HPDE6-E6E7 (cell line): ENCODE results near the gene COPB2.
"Not testable (repeated sequence)": the region's sequence is repeated elsewhere in the genome, so short reads cannot be mapped to it uniquely, and the experiment has no call there.

Experiments used
- DNase-seq: peaks from one replicate; pipeline ENCODE4 v3.0.0; 2011; ENCODE audit warnings: missing footprints; ENCODE audit errors: extremely low spot score

COPB2 gene

GRCh38 chr3:139378587-139379241, 10.7 kb downstream of the COPB2 start:
- no peak for DNase-seq

- DNase-seq = no peak
These were observed 12.1 kb downstream of the COPB2 start for GRCh38 chr3:139377378-139377777.

- no peak for DNase-seq
These were observed 15.3 kb downstream of the COPB2 start for GRCh38 chr3:139374099-139374498.

DNA sequence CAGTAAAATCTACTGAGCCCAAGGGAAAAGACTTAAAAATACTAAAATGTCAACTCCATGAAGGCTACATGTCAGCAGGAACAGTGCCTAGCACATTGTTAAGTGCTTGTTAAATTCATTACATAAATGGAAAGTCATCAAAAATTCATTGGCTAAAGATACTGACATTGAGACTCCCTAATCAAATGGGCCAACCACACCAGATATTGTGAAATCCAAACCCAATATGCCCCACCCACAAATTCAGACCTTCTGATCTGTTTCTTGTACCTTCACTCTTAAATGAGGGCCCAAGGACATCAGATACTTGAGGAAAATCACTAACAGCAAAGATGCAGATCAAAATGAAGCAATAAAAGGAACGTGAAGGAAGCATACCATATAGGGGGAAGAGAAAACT, 24.9 kb downstream of the COPB2 start:
- no peak for DNase-seq

- DNase-seq = no peak
These were observed 28.2 kb downstream of the COPB2 start for GRCh38 chr3:139361276-139361675.

GRCh38 chr3:139358841-139359562, 30.4 kb downstream of the COPB2 start:
- DNase-seq = no peak

DNA sequence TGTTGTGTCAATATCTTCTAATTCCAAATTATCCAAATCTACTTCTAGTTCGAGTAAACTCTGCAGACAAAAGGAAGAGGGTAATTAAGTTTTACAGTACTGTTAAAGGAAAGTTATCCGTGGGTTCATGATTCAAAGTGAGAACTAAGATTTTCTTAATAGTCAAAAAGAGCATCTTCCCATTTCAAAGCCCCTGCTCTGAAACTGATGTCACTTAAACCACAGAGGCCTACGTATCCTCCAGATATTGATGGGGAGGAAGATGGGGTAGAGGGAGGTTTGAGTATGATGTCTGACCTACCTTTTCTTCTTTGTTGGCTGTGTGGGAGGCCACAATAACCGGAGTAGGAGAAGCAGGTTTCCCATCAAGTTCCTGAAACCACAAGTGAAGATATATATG, 31.5 kb downstream of the COPB2 start:
- no peak for DNase-seq

DNA sequence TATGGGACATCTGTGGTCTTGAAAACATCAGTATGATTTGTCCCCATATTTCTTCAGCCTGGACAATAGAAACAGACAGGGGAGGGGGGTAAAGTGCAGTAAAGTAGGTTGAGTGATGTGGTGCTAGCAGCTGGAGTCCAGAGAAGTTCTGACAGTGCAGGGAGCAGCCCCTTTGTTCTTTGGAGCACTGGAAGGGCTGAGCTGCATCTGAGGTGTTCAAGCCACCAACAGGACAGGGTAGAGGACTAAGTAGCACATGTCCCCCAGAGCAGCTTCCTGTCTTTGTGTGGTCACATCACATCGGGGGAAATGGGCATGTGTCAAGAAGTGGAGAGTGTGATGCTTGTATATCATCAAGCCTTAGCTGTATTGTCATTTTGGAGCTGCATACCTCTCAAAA, 33.6 kb downstream of the COPB2 start:
- no peak for DNase-seq

- DNase-seq = no peak
These were observed 34.0 kb downstream of the COPB2 start for GRCh38 chr3:139355476-139355875.

DNA sequence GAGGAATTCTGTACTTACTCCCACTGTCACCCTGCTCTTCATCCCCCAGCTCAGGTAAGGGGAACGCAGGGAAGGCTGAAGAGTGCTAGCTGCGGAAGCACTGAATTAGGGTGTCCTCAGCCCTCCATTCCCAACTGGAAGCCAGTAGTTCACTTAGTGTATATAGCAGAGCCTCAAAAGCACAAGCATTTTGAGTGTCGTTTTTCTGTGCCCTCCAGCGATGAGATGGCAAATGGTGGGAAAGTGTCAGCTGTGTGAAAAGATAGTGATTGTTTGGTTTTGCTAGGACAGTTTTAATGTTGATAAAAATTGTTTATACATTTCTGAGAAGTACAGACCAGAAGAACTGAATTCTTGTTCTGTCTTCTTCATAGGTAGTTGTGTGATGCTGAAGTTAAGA, 34.8 kb downstream of the COPB2 start:
- DNase-seq = no peak

GRCh38 chr3:139353920-139354556, 35.4 kb downstream of the COPB2 start:
- DNase-seq = peak; percentile 55

- no peak for DNase-seq
These were observed 42.7 kb downstream of the COPB2 start for GRCh38 chr3:139346771-139347170.

GRCh38 chr3:139343895-139344856, 45.3 kb downstream of the COPB2 start, which contains the start of gene MRPS22:
Gene MRPS22 (plus strand): TSS chr3:139344020. CDS start chr3:139344027, 7 bp downstream.
- DNase-seq = peak; percentile 84

- DNase-seq = no peak
These were observed 47.4 kb downstream of the COPB2 start for GRCh38 chr3:139342054-139342453.

- no peak for DNase-seq
These were observed 48.7 kb downstream of the COPB2 start for GRCh38 chr3:139340784-139341183.

GRCh38 chr3:139339219-139339906, 50.1 kb downstream of the COPB2 start:
- no peak for DNase-seq

- DNase-seq = no peak
These were observed 51.0 kb downstream of the COPB2 start for GRCh38 chr3:139338405-139338804.

DNA sequence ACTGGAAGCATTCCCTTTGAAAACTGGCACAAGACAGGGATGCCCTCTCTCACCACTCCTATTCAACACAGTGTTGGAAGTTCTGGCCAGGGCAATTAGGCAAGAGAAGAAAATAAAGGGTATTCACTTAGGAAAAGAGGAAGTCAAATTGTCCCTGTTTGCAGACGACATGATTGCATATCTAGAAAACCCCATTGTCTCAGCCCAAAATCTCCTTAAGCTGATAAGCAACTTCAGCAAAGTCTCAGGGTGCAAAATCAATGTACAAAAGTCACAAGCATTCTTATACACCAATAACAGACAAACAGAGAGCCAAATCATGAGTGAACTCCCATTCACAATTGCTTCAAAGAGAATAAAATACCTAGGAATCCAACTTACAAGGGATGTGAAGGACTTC, 54.8 kb downstream of the COPB2 start:
- not testable (repeated sequence) for DNase-seq

GRCh38 chr3:139332092-139332491, 57.4 kb downstream of the COPB2 start:
- no peak for DNase-seq

DNA sequence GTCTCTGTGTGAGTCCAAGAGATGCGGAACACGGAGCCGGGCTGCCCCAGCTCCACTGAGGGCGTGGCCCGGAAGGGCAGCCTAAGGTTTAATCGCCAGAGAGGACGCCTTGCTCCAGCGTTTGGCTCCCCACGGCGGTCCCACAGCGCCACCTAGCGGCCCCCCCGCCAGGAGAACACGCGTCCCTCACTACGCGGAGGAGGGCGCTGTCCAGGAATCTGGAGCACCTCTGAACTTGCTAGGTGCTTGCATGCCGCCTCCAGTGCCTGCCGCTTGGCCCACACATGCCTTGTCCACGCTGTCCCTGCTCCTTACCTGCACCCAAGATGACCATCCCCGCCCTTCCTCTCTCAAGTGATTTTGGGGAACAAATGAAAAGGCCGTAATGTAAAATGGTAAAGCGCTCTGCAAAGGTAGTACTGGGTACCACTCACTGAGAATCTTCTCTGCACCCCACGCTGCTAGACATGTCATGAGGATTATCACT, 60.0 kb downstream of the COPB2 start:
- peak; percentile 88 for DNase-seq

- DNase-seq = no peak
These were observed 61.1 kb downstream of the COPB2 start for GRCh38 chr3:139328356-139328755.
